Measurements from ENCODE around the gene CLEC1A. TPM values are rescaled to one million over a fixed set of nuclear protein-coding genes. Genes with fewer than 3 reads are reported as not detected.

Gene CLEC1A
- total and polyA plus RNA-seq, 3 donors from 2014 or later, result 2.7 to 3.2 (median 2.9) TPM

- Histone ChIP-seq H3K27me3 (no peaks in the 10 kb centered on the region), H3K27ac (no peak overlapping the region), H3K4me1 (no peaks in the 10 kb centered on the region), H3K9me3 (no peaks in the 10 kb centered on the region), H3K4me3 (no peak overlapping the region), H3K36me3 (ENCODE audit: low read depth, missing control alignments) (no peaks in the 10 kb centered on the region)
- intact Hi-C loops (cut with DNase I; ENCODE audit: low total_unique reads), result no loop called here
- DNase-seq, result no peak
- WGBS, 2 donors, result 81 to 83% methylated on average over 5 of the region's 5 CpGs
- no peak for TF ChIP-seq CTCF (IDR thresholded peaks at IDR 0.05)
- no peak for TF ChIP-seq POLR2A (IDR thresholded peaks at IDR 0.05)
Measured at GRCh38 chr12:10082117-10082874, 16.5 kb downstream of the CLEC1A start.

- H3K27ac ChIP-seq, result no peak overlapping the region
- no peaks in the 10 kb centered on the region for H3K36me3 ChIP-seq (ENCODE audit: low read depth, missing control alignments)
- intact Hi-C loops (cut with DNase I; ENCODE audit: low total_unique reads), result no loop called here
Measured at GRCh38 chr12:10075451-10075850, 23.3 kb downstream of the CLEC1A start.

GRCh38 chr12:10073261-10073660 lies 25.5 kb downstream of the CLEC1A start:
- WGBS, 2 donors, result 94 to 98% methylated on average over 5 of the region's 5 CpGs
- no peaks in the 10 kb centered on the region for H3K9me3 ChIP-seq
- no peaks in the 10 kb centered on the region for H3K36me3 ChIP-seq (ENCODE audit: low read depth, missing control alignments)
- TF ChIP-seq CTCF (IDR thresholded peaks at IDR 0.05) (no peak), POLR2A (IDR thresholded peaks at IDR 0.05) (no peak)
- H3K27me3 ChIP-seq, result no peaks in the 10 kb centered on the region
- no peak for DNase-seq
- H3K4me1 ChIP-seq, result no peaks in the 10 kb centered on the region
- intact Hi-C loops (cut with DNase I; ENCODE audit: low total_unique reads), result no loop called here
- H3K4me3 ChIP-seq, result no peak overlapping the region
- no peak overlapping the region for H3K27ac ChIP-seq

More at GRCh38 chr12:10075451-10075850, 23.3 kb downstream of the CLEC1A start:
- no peak for DNase-seq
- Histone ChIP-seq H3K27me3 (no peaks in the 10 kb centered on the region), H3K9me3 (no peaks in the 10 kb centered on the region), H3K4me3 (no peak overlapping the region), H3K4me1 (no peaks in the 10 kb centered on the region)
- TF ChIP-seq CTCF (IDR thresholded peaks at IDR 0.05), result no peak
- no peak for TF ChIP-seq POLR2A (IDR thresholded peaks at IDR 0.05)

- WGBS, 2 donors, result 86 to 93% methylated on average over 2 of the region's 2 CpGs
- no peak for DNase-seq
- Histone ChIP-seq H3K27ac (no peak overlapping the region), H3K4me1 (no peaks in the 10 kb centered on the region), H3K4me3 (no peak overlapping the region), H3K36me3 (ENCODE audit: low read depth, missing control alignments) (no peaks in the 10 kb centered on the region), H3K27me3 (no peaks in the 10 kb centered on the region), H3K9me3 (no peaks in the 10 kb centered on the region)
- TF ChIP-seq CTCF (IDR thresholded peaks at IDR 0.05) (no peak), POLR2A (IDR thresholded peaks at IDR 0.05) (no peak)
- intact Hi-C loops (cut with DNase I; ENCODE audit: low total_unique reads), result no loop called here
Measured at GRCh38 chr12:10072131-10072530, 26.7 kb downstream of the CLEC1A start.

- no peak for DNase-seq
- WGBS, 2 donors, result 93 to 96% methylated on average over 4 of the region's 4 CpGs
- TF ChIP-seq CTCF (IDR thresholded peaks at IDR 0.05), result no peak
- TF ChIP-seq POLR2A (IDR thresholded peaks at IDR 0.05), result no peak
- Histone ChIP-seq H3K36me3 (ENCODE audit: low read depth, missing control alignments) (no peaks in the 10 kb centered on the region), H3K9me3 (no peaks in the 10 kb centered on the region), H3K4me3 (no peak overlapping the region), H3K27ac (no peak overlapping the region), H3K27me3 (no peaks in the 10 kb centered on the region), H3K4me1 (no peaks in the 10 kb centered on the region)
- intact Hi-C loops (cut with DNase I; ENCODE audit: low total_unique reads), result no loop called here
Measured at GRCh38 chr12:10070380-10070779, 28.4 kb downstream of the CLEC1A start.
